Mammary microvascular endothelial cell (primary cell): ENCODE measurements around the gene OR8J3. TPM values are rescaled to one million over a fixed set of nuclear protein-coding genes. Genes with fewer than 3 reads are reported as not detected.

Experiments used
- total RNA-seq: library from RNA; depleted of rRNA; stranded (reverse); fragments of >200 nt; gene quantifications from 2 replicates; pipeline ENCODE4 v1.2.3, GENCODE V29; 2015

The OR8J3 gene, protein sequence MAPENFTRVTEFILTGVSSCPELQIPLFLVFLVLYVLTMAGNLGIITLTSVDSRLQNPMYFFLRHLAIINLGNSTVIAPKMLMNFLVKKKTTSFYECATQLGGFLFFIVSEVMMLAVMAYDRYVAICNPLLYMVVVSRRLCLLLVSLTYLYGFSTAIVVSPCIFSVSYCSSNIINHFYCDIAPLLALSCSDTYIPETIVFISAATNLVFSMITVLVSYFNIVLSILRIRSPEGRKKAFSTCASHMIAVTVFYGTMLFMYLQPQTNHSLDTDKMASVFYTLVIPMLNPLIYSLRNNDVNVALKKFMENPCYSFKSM
- total RNA-seq: not detected in 2 replicates

GRCh38 chr11:56140151-56140661 lies at the start of gene OR8J3:
Gene OR8J3 (minus strand): TSS chr11:56140201. CDS start chr11:56137718, 2,483 bp downstream.

DNA sequence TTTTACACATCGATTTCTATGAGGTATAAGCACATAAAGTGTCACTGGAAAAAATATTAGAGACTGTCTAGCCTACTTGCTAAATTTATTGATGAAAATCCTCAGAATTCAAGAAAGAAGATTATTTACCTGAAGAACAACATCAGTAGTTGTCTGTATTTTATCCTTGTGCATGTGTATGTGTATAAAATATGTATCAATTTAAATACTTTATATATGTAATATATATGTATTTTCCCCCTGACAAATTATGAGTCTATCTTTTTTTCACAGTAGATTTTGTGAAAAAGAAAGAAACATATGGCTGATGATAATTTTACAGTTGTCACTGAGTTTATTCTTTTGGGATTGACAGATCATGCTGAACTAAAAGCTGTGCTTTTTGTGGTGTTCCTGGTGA lies 36.3 kb upstream of the OR8J3 start, which contains the start of gene OR5J2:
OR5J2 (plus strand) TSS at position 301 of the 400 bp plus-strand sequence; CDS start at position 301, 0 bp downstream.

GRCh38 chr11:56160217-56160616 lies 20.2 kb upstream of the OR8J3 start, which contains the start of gene OR8K5:
Gene OR8K5 (minus strand): TSS chr11:56160317. CDS start chr11:56160317, 0 bp downstream.

DNA sequence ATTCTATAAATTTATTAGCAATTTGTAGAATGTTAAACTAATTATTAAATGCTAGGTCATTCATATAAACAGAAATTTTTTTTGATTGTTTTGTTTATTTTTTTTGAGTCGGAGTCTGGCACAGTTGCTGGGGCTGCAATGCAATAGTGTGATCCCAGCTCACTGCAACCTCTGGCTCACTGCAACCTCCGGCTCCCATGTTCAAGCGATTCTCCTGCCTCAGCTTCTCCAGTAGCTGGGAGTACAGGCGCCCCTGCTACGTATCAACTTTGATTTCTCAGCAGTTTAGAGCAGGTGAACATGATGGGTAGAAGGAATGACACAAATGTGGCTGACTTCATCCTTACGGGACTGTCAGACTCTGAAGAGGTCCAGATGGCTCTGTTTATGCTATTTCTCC lies 17.9 kb downstream of the OR8J3 start, which contains the start of gene OR8H3:
OR8H3 (plus strand) TSS at position 301 of the 400 bp plus-strand sequence; CDS start at position 301, 0 bp downstream.

GRCh38 chr11:56103210-56103737 lies 36.7 kb downstream of the OR8J3 start, which contains the start of gene OR8H2:
Gene OR8H2 (plus strand): TSS chr11:56103687. CDS start chr11:56105043, 1,356 bp downstream.

GRCh38 chr11:56093008-56093407 lies 47.0 kb downstream of the OR8J3 start, which contains the start of gene OR8I2:
Gene OR8I2 (plus strand): TSS chr11:56093308. CDS start chr11:56093308, 0 bp downstream.

Other genes starting within 250 kb of the OR8J3 start
- not detected in 2 replicates for gene OR5W2, start 225.6 kb downstream of the OR8J3 start, total RNA-seq
- not detected in 2 replicates for gene OR5I1, start 203.8 kb downstream of the OR8J3 start, total RNA-seq
- gene OR10AG1, start 170.3 kb downstream of the OR8J3 start, total RNA-seq: not detected in 2 replicates
- gene OR5F1, start 145.6 kb downstream of the OR8J3 start, total RNA-seq: not detected in 2 replicates
- gene OR5AS1, start 112.5 kb downstream of the OR8J3 start, total RNA-seq: not detected in 2 replicates
- not detected in 2 replicates for gene OR8I2, start 46.9 kb downstream of the OR8J3 start, total RNA-seq
- not detected in 2 replicates for gene OR8H2, start 36.5 kb downstream of the OR8J3 start, total RNA-seq
- not detected in 2 replicates for gene OR8H3, start 17.8 kb downstream of the OR8J3 start, total RNA-seq
- not detected in 2 replicates for gene OR8K5, start 20.1 kb upstream of the OR8J3 start, total RNA-seq
- gene OR5J2, start 36.4 kb upstream of the OR8J3 start, total RNA-seq: not detected in 2 replicates
- gene OR5T2, start 94.1 kb upstream of the OR8J3 start, total RNA-seq: not detected in 2 replicates
- not detected in 2 replicates for gene OR5T3, start 112.1 kb upstream of the OR8J3 start, total RNA-seq
- not detected in 2 replicates for gene OR5T1, start 134.0 kb upstream of the OR8J3 start, total RNA-seq
- not detected in 2 replicates for gene OR8H1, start 152.1 kb upstream of the OR8J3 start, total RNA-seq
- gene OR8K3, start 174.9 kb upstream of the OR8J3 start, total RNA-seq: not detected in 2 replicates
- gene OR8K1, start 205.8 kb upstream of the OR8J3 start, total RNA-seq: not detected in 2 replicates
- not detected in 2 replicates for gene OR8J1, start 214.1 kb upstream of the OR8J3 start, total RNA-seq
- gene OR8U1, start 235.4 kb upstream of the OR8J3 start, total RNA-seq: not detected in 2 replicates